Measurements from ENCODE around the gene DERL2. TPM values are rescaled to one million over a fixed set of nuclear protein-coding genes. Genes with fewer than 3 reads are reported as not detected.

DERL2 gene
- total and polyA plus RNA-seq, 2 of the 4 experiments (the other 2 are of a cell fraction), result 27.4 to 44.2 TPM

GRCh38 chr17:5535436-5535835, 49.5 kb upstream of the DERL2 start:
- no peaks in the 10 kb centered on the region for H3K9me3 ChIP-seq (ENCODE audit: control insufficient read depth, insufficient read depth, low read length)
- H3K14ac ChIP-seq (replicated peaks; ENCODE audit: low read depth, low read length), result no peak overlapping the region
- H3K18ac ChIP-seq (ENCODE audit: low read depth, low read length), result no peak overlapping the region
- no peak overlapping the region for H3K4ac ChIP-seq (ENCODE audit: low read depth, low read length)
- H3K9ac ChIP-seq (ENCODE audit: low read depth, low read length), result no peak overlapping the region
- BruUV-seq (replicated peaks), result no TSS peak
- no peak overlapping the region for H2BK15ac ChIP-seq (ENCODE audit: low read depth, low read length)
- no peak overlapping the region for H2AK9ac ChIP-seq (replicated peaks; ENCODE audit: low read depth, low read length, poor library complexity)
- peaks cover 2% of the 10 kb centered on the region; the same call in 1 of the 2 replicates for H3K4me1 ChIP-seq (ENCODE audit: control insufficient read depth, insufficient read depth, low read length)
- in situ Hi-C loops (cut with MboI; ENCODE audit: low sequenced_read_pairs), result no loop called here
- H4K8ac ChIP-seq (ENCODE audit: low read depth in 2 of 2, low read length in 2 of 2), result no peak overlapping the region
- WGBS, 2 experiments (ENCODE audit: extremely low coverage in 2 of 2, insufficient read length in 1 of 2), result 100% methylated on average over 2 of the region's 2 CpGs; no CpG with 5 or more reads in 1 of the 2 experiments
- H3K4me3 ChIP-seq (ENCODE audit: insufficient read depth, low read depth, low read length), result no peak overlapping the region
- no peak overlapping the region for H2BK120ac ChIP-seq (ENCODE audit: low read depth, low read length)
- ChIA-PET POLR2A (ENCODE audit: unreplicated experiment) (no interaction called here), CTCF (no interaction called here)
- no peak for TF ChIP-seq USF2 (IDR thresholded peaks at IDR 0.05; ENCODE audit: low read depth, low read length)
- no peak for TF ChIP-seq CTCF (conservative IDR thresholded peaks at IDR 0.05; ENCODE audit: low read depth, low read length)
- no peak for TF ChIP-seq POLR2A (IDR thresholded peaks at IDR 0.05; ENCODE audit: low read depth, low read length)
- no peak for TF ChIP-seq MAFK (IDR thresholded peaks at IDR 0.05; ENCODE audit: low read depth, low read length)
- no peak for TF ChIP-seq BHLHE40 (IDR thresholded peaks at IDR 0.05; ENCODE audit: low read depth, low read length)
- no peak for TF ChIP-seq NFE2L2 (IDR thresholded peaks at IDR 0.05; ENCODE audit: low read depth, low read length)
- no peak for TF ChIP-seq CHD1 (IDR thresholded peaks at IDR 0.05; ENCODE audit: low read depth, low read length)
- no peak for TF ChIP-seq RAD21 (IDR thresholded peaks at IDR 0.05; ENCODE audit: low read length)
- no peak for TF ChIP-seq FOS (IDR thresholded peaks at IDR 0.05; ENCODE audit: low read depth, low read length)
- no peak for TF ChIP-seq RCOR1 (IDR thresholded peaks at IDR 0.05; ENCODE audit: insufficient replicate concordance, low read length)
- TF ChIP-seq MAZ (IDR thresholded peaks at IDR 0.05; ENCODE audit: borderline replicate concordance, low read depth, low read length), result no peak
- no peak for TF ChIP-seq SMC3 (IDR thresholded peaks at IDR 0.05; ENCODE audit: low read depth, low read length)
- no peak for TF ChIP-seq CEBPB (IDR thresholded peaks at IDR 0.05; ENCODE audit: low read depth, low read length)
- no peak for TF ChIP-seq MXI1 (IDR thresholded peaks at IDR 0.05; ENCODE audit: borderline replicate concordance, low read depth, low read length)
- TF ChIP-seq RFX5 (IDR thresholded peaks at IDR 0.05; ENCODE audit: low read depth, low read length), result no peak
- TF ChIP-seq ELK1 (IDR thresholded peaks at IDR 0.05; ENCODE audit: borderline replicate concordance, low read depth, low read length), result no peak
- H3K27ac ChIP-seq (ENCODE audit: insufficient read depth, low read length), result no peak overlapping the region
- no peaks in the 10 kb centered on the region for H3K27me3 ChIP-seq (ENCODE audit: control insufficient read depth, insufficient read depth, low read length)
- no peak overlapping the region for H2BK5ac ChIP-seq (ENCODE audit: low read depth, low read length, poor library complexity, severe bottlenecking)
- dilution Hi-C loops (cut with HindIII; ENCODE audit: low sequenced_read_pairs, unreplicated experiment), result no loop called here
- no peak overlapping the region for H2AK5ac ChIP-seq (ENCODE audit: low read depth, low read length)
- no peak overlapping the region for H3K23ac ChIP-seq (ENCODE audit: low read depth, low read length)
- no peak for ATAC-seq (ENCODE audit: low read depth)
- no peaks in the 10 kb centered on the region for H4K20me1 ChIP-seq (ENCODE audit: insufficient read depth, low read length)
- H4K91ac ChIP-seq (ENCODE audit: insufficient read depth, low read depth, low read length), result no peak overlapping the region
- peaks cover 27% of the 10 kb centered on the region for H3K36me3 ChIP-seq (ENCODE audit: control insufficient read depth, insufficient read depth, low read length)
- H4K5ac ChIP-seq (ENCODE audit: low read depth, low read length), result no peak overlapping the region
- 0 out of 2 replicates have a peak, but pooled peaks cover 2% of the 10 kb centered on the region for H3K9me1 ChIP-seq (ENCODE audit: insufficient read depth, low read length)
- H3K56ac ChIP-seq (ENCODE audit: extremely low read depth, insufficient read depth, low read length), result no peak overlapping the region
- no peaks in the 10 kb centered on the region for H3K79me1 ChIP-seq (ENCODE audit: low read depth in 1 of 2, low read length in 2 of 2)
- no peak overlapping the region for H3K4me2 ChIP-seq (ENCODE audit: low read depth, low read length)
- intact Hi-C loops (cut with micrococcal nuclease), result no loop called here
- DNase-seq, result no peak
- H2AFZ ChIP-seq (replicated peaks; ENCODE audit: low read length, poor library complexity), result no peak overlapping the region
- H2BK20ac ChIP-seq (ENCODE audit: low read depth, low read length), result no peak overlapping the region

All from IMR-90 (cell line).